HL-60/S4 treated with retinoic acid at 250 ng/mL for 4 days and 3 days (cell line): ENCODE results near the gene TTLL11.

Source experiments
- in situ Hi-C: fragments of 300-500 bp; cut with MboI; formaldehyde crosslinking; loops from 2 replicates; pipeline ENCODE4 v1.7.0; 2022; ENCODE audit warnings: low sequenced_read_pairs

Gene TTLL11

DNA sequence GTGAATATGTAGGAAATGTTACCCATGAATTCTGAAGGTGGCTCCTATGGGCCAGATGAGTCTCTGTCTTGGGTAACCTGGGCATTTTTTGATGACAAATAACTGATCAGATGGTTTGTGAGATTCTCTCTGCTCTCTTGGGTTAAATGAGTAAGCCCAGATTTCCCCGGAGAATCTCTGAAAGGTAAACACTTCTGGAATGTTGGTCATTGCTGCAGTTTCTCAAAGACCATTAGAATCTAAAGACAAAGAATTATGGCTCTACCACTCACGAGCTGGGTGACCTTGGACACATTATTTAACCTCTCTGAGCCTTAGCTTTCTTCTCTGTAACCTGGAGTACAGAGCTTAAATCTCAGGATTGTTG, 250.5 kb downstream of the TTLL11 start:
- in situ Hi-C loops: no loop called here

DNA sequence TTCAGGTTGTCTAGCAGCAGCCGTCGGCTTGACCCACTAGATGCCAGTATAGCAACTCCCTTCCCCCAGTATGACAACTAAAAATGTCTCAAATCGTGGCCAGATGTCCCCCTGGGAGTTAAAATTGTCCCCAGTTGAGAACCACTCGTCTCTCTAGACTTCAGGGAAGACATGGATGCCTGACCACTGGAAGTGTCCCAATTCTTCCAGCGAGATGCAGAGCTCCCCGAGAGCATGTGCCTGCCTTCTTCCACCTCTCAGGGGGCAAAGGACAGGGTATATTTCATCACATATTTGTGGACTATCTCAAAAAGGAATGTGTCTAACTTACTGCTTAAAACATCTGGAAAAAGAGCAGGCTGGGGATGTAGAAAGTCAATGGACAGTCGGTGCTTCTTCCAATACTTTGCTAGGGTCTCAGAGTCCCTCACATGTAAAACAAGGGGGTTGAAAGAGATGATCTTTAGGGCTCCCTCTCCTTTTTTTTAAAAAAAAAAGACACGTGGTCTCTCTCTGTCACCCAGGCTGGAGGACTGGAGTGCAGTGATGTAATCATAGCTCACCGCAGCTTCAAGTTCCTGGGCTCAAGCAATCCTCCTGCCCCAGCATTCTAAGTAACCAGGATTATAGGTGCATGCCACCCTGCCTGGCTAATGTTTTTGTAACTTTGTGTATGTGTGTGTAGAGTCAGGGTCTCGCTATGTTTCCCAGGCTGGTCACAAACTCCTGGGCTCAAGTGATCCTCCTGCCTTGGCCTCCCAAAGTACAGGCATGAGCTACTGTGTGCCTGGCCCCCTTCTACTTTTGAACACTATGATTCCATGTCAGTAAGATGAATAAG, 251.1 kb downstream of the TTLL11 start:
- in situ Hi-C loops: no loop called here

- in situ Hi-C loops: no loop called here
Measured at GRCh38 chr9:121840838-121841760, 252.0 kb downstream of the TTLL11 start.

DNA sequence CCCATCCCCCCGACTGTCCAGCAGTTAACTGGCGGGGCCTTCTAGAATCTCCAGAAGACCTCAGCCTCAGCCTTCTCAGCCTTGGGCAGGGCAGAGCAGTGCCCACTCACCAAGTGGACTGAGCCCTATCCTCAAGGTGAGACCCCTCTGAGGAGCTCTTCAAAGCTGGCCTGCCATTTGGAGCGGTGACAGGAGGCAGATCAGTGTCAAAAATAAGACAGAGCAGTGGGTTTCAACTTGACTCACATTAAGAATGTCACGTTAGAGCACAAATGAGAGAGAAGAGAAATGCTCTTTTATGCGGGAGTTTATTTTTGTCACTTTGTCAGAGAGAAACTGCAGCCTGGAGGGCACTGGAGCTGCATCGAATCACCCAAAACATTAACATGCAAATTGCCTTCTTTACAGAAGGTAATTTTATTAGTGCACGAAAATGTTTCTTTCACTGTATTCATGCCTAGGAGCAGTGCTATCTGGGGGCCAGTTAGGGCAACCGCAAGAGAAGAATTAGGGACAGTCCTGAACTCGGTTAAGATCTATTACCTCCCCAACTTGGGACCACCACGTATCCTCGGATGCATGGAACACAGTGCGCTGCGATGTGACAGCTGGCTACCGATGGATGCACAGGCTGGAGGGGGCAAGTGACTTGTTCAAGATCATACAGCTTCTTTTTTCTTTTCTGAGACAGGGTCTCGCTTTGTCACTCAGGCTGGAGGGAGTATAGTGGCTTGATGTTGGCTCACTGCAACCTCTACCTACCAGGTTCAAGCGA, 253.2 kb downstream of the TTLL11 start:
- in situ Hi-C loops: no loop called here

GRCh38 chr9:121838746-121839669, 254.1 kb downstream of the TTLL11 start:
- in situ Hi-C loops: no loop called here

DNA sequence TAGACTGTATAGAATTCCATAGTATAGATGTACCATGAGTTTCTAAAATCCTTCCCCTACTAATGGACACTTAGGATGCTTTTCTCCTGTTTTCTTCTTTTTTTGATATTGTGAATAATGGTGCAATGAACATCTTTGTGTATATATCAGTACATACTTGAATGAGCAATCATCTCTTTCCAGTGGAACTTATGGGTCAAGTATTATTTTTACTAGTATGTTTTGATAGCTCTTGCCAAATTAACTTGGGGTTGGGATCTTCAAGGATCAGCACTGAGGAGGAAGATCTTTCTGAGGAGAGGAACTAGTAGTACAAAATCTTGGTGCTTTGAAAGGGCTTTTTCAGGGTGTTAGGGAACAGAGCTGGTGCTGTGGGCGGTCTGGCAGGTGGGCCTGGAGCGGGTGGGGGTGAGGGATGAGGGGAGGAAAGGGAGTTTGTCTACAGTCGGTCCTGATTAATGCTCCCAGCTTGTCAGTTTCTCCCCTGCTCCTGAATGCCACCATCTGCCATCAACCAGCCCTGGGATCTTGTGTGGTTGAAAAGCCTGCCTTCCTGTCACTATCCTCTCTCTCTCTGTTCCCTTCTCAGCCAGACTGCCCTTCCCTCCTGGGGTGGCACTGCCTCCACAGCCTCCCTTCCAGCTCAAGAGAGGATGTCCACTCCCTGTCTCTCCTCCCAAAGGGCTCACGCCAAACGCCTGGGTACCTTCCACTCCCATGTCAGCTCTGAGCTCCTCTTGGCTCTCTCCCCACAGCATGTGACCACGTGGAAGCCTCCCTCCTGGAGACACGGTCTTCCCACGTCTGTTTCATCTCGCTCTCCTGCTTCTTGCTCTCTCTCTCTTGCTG, 255.8 kb downstream of the TTLL11 start:
- in situ Hi-C loops: no loop called here

- in situ Hi-C loops: no loop called here
Measured at GRCh38 chr9:121836366-121836885, 256.7 kb downstream of the TTLL11 start.

DNA sequence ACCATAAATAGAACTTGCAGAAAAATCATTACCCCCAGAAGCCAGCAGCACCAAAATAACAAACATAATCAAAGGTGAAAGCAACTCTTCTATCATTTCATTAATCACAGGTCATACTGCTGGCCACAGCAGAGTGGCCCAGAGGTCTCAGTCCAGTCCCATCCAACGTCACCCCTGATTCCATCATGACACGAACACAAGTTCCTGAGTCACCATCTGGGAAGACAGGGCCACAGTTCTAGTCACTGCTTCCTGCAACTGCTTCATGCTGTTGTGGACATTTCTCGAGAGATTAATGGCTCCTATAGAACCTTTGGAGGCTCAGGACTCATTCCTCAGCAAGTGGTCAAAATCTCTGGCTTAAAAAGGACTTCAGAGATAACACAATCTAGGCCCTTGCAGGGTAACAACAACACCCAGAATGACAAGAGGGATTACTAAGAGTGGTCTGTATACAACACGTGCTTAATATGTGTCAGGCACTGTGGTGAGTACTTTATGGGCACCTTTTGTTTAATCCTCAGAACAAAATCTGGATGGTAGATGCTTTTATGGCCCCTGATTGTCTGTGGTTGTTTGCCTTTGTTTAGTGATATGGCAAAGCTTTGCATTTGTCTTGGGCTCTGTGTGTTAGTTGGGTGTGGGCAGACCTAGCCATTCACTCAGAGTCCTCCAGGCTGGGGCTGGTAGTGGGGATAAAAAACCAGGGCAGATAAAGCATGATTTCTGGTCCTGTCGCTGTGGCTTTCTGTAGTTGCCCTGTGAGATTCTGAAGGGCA, 257.3 kb downstream of the TTLL11 start:
- in situ Hi-C loops: no loop called here

DNA sequence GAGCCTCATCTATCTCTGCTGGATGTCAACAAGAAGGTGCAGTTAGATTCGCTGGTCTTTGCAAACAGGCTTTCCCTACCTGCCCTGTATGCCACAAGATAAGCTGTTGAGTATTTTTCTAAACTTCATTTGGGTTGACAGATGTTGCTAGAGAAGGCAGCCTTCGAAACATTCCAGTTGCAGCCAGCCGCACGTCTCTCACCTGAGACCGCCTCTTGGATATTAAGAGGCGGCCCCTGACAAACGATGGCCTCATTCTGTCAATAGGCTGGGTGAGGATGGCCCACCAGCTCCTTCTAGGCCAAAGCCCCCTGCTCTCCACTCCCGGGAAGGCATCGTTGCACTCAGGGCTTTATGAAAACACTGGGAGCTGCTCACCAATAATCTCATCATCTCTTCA, 260.0 kb downstream of the TTLL11 start:
- in situ Hi-C loops: no loop called here

- in situ Hi-C loops: no loop called here
Measured at GRCh38 chr9:121831869-121832268, 261.2 kb downstream of the TTLL11 start.

GRCh38 chr9:121830441-121831140, 262.5 kb downstream of the TTLL11 start:
- in situ Hi-C loops: no loop called here

DNA sequence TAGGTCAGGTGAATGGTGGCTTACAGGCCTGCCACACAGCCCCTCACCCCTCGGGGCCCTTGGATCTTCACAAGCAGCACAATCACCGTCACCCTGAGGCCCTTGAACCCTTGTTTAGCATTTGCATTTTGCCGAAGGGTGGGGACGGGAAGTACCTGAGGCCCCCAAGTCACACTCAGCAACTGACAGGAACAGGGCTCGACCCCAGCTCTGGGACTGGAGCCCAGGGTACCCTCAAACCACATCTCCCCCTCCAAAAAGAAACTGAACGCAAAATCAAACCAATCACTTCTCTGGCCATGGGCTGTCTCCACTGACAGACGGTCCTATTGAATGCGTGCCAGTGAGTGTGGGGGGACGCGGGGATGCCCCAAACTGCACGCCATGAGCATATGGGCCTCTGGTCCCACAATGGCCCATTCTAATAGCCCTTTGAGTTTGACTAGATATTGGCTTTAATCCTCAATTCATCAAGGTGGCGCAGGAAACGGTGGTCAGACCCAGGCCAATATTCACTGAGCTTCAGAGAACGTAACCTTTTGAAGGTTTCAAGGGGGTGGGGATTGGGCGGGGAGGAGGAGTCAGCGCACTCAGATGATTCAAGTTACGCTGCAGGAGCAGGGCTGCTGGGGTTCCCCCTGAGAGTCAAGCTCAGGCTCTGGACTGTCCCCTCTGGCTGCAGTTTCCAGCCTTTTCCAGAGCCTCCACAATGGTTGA, 265.7 kb downstream of the TTLL11 start:
- in situ Hi-C loops: no loop called here

DNA sequence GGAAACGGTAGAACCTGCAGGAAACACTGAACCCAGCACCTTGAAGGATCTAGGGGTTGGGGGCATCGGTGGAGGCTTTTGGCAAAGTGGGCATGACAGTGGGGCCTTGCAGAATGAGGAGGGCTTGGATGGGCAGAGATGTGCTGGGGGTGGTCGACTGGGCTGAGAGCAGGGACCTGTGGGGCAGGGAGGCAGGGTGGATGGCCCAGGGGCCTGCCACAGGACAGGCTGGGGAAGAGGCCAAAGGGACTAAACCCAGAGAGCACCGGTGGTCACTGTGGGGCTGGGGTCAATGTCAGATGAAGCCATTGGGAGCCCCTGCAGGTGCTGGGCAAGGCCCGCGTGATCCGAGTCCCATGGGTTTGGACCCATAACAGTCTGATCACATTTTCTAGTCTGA, 266.4 kb downstream of the TTLL11 start:
- in situ Hi-C loops: no loop called here

- in situ Hi-C loops: no loop called here
Measured at GRCh38 chr9:121825031-121825691, 267.9 kb downstream of the TTLL11 start.

- in situ Hi-C loops: no loop called here
Measured at GRCh38 chr9:121824651-121825030, 268.5 kb downstream of the TTLL11 start.

GRCh38 chr9:121823451-121824169, 269.5 kb downstream of the TTLL11 start:
- in situ Hi-C loops: no loop called here
